ENCODE measurements around the gene PRSS36. TPM values are rescaled to one million over a fixed set of nuclear protein-coding genes. Genes with fewer than 3 reads are reported as not detected.

PRSS36 gene
- total and polyA plus RNA-seq, 9 of the 15 experiments (the other 6 are each of a cell fraction or from before 2014, with no cell fraction given) = 0.09 to 1.2 (median 0.54) TPM; not detected in 2

GRCh38 chr16:31118223-31119155 lies 31.4 kb downstream of the PRSS36 start (continued):
- TF ChIP-seq NR4A1 (CRISPR knock-in tag; IDR thresholded peaks at IDR 0.05) (no peak), NR4A1 (tag; IDR thresholded peaks at IDR 0.05) (no peak), NONO (IDR thresholded peaks at IDR 0.05; ENCODE audit: low read depth in 2 of 2, low read length in 1 of 2) (no peak), BRD9 (IDR thresholded peaks at IDR 0.05; ENCODE audit: low read depth, partially characterized antibody) (no peak), ETV6 (IDR thresholded peaks at IDR 0.05; ENCODE audit: borderline replicate concordance in 1 of 2, low read depth in 2 of 2, low read length in 1 of 2) (no peak), ETV6 (CRISPR knock-in tag; IDR thresholded peaks at IDR 0.05; ENCODE audit: borderline replicate concordance) (no peak), SMARCC2 (IDR thresholded peaks at IDR 0.05; ENCODE audit: low read depth) (no peak), DMBX1 (CRISPR knock-in tag; IDR thresholded peaks at IDR 0.05; ENCODE audit: borderline replicate concordance) (no peak), SREBF1 (IDR thresholded peaks at IDR 0.05; ENCODE audit: borderline replicate concordance, low read depth, low read length) (no peak), RERE (CRISPR knock-in tag; IDR thresholded peaks at IDR 0.05; ENCODE audit: borderline replicate concordance) (no peak), ZNF57 (CRISPR knock-in tag; IDR thresholded peaks at IDR 0.05) (no peak), PRDM10 (IDR thresholded peaks at IDR 0.05; ENCODE audit: partially characterized antibody) (no peak), MXI1 (IDR thresholded peaks at IDR 0.05; ENCODE audit: low read depth, low read length) (no peak)

Data from K562 (cell line).